T-helper 17 cell (primary cell): ENCODE data around the gene ZNF205. TPM values are rescaled to one million over a fixed set of nuclear protein-coding genes. Genes with fewer than 3 reads are reported as not detected.
A peak's percentile ranks its signal among the peaks of the same experiment; 100 is the strongest.
"Not testable (repeated sequence)": the region's sequence is repeated elsewhere in the genome, so short reads cannot be mapped to it uniquely, and the experiment has no call there.

Experiments
- ATAC-seq: fragments of 150-1000 bp; cut with Tn5 transposase; 2 replicates; pipeline ENCODE4 v1.10.0; 2021; ENCODE audit warnings: mild to moderate bottlenecking, moderate library complexity
- DNase-seq, 3 donors: peaks; one replicate each; pipeline versions ENCODE4 v3.0.0 to v3.0.0-alpha.2; 2020 to 2021
- H3K9me3 ChIP-seq: one replicate; pipeline ENCODE4 v1.7.0; 2013; ENCODE audit warnings: low read length, mild to moderate bottlenecking; ENCODE audit not compliant: control insufficient read depth, poor library complexity, severe bottlenecking
- H3K27ac Mint-ChIP-seq: one replicate; pipeline ENCODE4 v1.8.0; 2022; ENCODE audit warnings: mild to moderate bottlenecking, moderate library complexity, mixed read lengths
- H3K27me3 Mint-ChIP-seq: one replicate; pipeline ENCODE4 v1.8.0; 2022; ENCODE audit warnings: mixed read lengths
- H3K36me3 Mint-ChIP-seq: one replicate; pipeline ENCODE4 v1.8.0; 2022; ENCODE audit warnings: low read depth, mixed read lengths
- H3K4me1 Mint-ChIP-seq: one replicate; pipeline ENCODE4 v1.8.0; 2022; ENCODE audit warnings: mild to moderate bottlenecking, mixed read lengths
- H3K4me3 Mint-ChIP-seq: one replicate; pipeline ENCODE4 v1.8.0; 2022; ENCODE audit warnings: mild to moderate bottlenecking, moderate library complexity, mixed read lengths
- total RNA-seq, 4 donors: library from RNA in 2 of 4; stranded (reverse) in 2 of 4; gene quantifications; one replicate each; pipeline ENCODE4 v1.2.3 and lab custom pipeline; 2022 to 2026

Gene ZNF205
- total RNA-seq, 2 donors from 2014 or later = not detected

DNA sequence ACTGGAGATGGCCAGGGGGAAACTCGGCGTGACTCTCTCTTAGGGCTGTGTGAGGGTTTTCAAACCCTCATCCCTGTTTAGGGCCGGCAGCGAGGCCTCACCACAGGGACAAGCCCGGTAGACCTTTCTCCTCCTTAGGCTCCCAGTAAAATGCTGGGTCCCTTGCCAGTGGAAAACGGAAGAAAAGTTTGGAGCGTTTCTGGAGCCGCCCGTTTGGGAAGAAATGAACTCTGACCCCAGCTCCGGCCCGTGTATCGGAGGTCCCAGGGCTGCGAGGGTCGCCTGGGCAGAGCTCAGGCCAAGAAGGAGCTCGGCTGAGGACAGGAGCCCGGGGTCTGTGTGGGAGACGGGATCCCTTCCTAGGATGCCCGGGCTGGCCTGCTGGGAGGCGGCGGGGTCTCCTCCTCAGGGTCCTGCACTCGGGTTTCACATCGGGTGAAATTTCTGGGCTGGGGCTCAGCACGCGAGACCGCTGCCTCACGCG lies 45.7 kb downstream of the ZNF205 start:
- Mint-ChIP-seq H3K27me3 (no peaks in the 10 kb centered on the region), H3K27ac (peak overlapping the region; percentile 99), H3K4me1 (peaks cover 16% of the 10 kb centered on the region), H3K4me3 (peak overlapping the region; percentile 85), H3K36me3 (peaks cover 6% of the 10 kb centered on the region)
- H3K9me3 ChIP-seq = no peaks in the 10 kb centered on the region
- DNase-seq (no peak), ATAC-seq (peak; percentile 1)

DNA sequence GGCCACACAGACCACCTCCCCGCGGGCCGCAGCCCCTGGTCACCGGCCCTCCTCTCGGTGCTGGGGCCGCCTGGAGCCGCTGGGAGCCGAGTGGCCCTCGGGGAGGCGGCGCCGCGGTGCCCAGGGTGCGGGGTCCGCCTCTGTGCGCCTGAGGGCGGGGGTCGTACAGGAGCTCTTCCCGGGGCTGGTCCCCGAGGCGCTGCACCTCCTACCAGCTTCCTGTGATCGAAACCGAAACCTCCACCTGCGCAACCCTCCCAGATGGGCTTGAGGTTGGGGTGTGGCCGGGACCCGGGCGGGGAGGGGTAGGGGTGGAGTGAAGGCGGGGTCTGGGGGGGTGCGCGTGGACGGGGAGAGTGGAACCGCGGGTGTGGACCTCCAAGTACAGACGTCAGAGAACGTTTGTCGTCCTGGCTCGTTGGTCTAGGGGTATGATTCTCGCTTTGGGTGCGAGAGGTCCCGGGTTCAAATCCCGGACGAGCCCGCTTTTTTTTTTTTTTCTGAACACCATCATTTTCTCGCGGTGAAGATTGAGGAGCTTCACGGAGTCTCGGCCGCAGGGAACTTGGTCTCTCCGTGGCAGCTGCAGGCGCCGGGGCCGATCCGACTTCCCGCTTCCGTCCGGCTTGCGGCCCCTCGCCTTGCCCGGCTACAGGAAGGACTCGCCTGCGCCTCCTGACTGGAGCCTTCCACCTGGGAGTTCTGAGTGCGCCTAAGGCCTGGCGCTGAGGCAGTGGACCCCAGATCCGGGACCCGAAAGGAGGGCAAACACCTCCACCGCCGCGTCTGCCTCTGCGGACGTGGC lies 46.3 kb downstream of the ZNF205 start:
- no peaks in the 10 kb centered on the region for H3K27me3 Mint-ChIP-seq
- peaks cover 6% of the 10 kb centered on the region for H3K36me3 Mint-ChIP-seq
- peak overlapping the region; percentile 99 for H3K27ac Mint-ChIP-seq
- H3K4me3 Mint-ChIP-seq = peak overlapping the region; percentile 89
- DNase-seq = peak; percentile 88 to 93 (median 89)
- H3K4me1 Mint-ChIP-seq = peaks cover 16% of the 10 kb centered on the region
- H3K9me3 ChIP-seq = no peaks in the 10 kb centered on the region
- peak; percentile 94 for ATAC-seq

DNA sequence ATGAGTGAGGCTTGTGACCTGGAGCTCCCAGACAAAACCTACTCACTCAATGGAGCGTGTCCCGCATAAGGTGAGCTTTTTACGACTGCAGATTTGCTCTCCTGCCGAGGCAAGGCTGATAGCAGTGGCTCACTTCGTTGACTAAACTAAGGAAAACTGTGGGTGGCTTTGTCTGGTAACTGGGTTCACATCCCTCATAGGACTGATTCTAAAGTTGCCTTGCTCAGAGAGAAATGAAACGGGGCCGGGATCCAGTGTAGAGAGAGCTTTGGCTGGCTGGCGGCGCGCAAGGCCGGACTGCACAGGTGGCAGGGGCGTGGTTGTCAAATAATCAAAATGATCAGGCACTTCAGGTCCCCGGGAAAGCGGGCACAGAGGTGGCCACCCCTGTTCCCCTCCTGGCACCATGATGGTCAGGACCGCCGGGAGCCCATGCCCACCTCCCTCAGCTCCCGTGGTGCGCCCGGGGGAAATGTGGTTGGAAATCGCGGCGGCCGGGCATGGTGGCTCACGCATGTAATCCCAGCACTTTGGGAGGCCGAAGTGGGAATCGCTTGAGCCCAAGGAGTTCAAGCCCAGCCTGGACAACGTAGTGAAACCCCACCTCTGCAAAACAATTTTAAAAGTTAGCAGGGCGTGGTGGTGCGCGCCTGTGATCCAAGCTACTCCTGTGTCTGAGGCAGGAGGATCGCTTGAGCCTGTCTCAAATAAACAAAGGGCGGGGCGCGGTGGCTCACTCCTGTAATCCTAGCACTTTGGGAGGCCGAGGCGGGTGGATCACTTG lies 49.0 kb downstream of the ZNF205 start:
- H3K27ac Mint-ChIP-seq = peak overlapping the region; percentile 32
- peaks cover 6% of the 10 kb centered on the region for H3K36me3 Mint-ChIP-seq
- H3K9me3 ChIP-seq = no peaks in the 10 kb centered on the region
- DNase-seq = no peak
- peaks cover 24% of the 10 kb centered on the region for H3K4me1 Mint-ChIP-seq
- no peak overlapping the region for H3K4me3 Mint-ChIP-seq
- no peak for ATAC-seq
- no peaks in the 10 kb centered on the region for H3K27me3 Mint-ChIP-seq

GRCh38 chr16:3164121-3164991 lies 52.0 kb downstream of the ZNF205 start:
- H3K9me3 ChIP-seq = no peaks in the 10 kb centered on the region
- DNase-seq (no peak), ATAC-seq (no peak)
- Mint-ChIP-seq H3K36me3 (no peaks in the 10 kb centered on the region), H3K4me3 (no peak overlapping the region), H3K27ac (no peak overlapping the region), H3K27me3 (no peaks in the 10 kb centered on the region), H3K4me1 (peaks cover 10% of the 10 kb centered on the region)

GRCh38 chr16:3165111-3165822 lies 52.9 kb downstream of the ZNF205 start:
- Mint-ChIP-seq H3K27ac (peak overlapping the region; percentile 84), H3K36me3 (no peaks in the 10 kb centered on the region), H3K27me3 (no peaks in the 10 kb centered on the region), H3K4me3 (peak overlapping the region; percentile 21), H3K4me1 (peaks cover 10% of the 10 kb centered on the region)
- DNase-seq (no peak), ATAC-seq (no peak)
- no peaks in the 10 kb centered on the region for H3K9me3 ChIP-seq

DNA sequence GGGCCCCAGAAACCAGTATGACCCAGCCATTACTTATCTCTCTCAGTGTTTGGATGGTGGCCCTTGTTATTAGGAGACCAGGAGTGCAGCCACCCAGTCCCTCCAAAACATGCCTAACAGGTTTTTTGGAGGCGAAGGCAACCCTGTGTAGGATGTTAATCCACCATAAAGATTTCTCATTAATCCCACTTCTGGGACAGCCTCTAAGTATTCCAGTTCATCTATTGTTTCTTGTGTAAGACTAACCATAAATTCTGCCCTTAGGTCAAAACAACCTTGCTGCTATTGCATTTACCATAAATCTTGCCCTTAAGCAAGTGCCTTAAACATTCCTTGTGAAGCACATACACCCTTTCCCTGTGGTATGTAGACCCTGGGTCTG lies 54.1 kb downstream of the ZNF205 start:
- H3K9me3 ChIP-seq = no peaks in the 10 kb centered on the region
- H3K36me3 Mint-ChIP-seq = no peaks in the 10 kb centered on the region
- DNase-seq = no peak
- H3K4me1 Mint-ChIP-seq = peaks cover 21% of the 10 kb centered on the region
- ATAC-seq = no peak
- H3K27me3 Mint-ChIP-seq = peaks cover 5% of the 10 kb centered on the region
- no peak overlapping the region for H3K4me3 Mint-ChIP-seq
- H3K27ac Mint-ChIP-seq = no peak overlapping the region

- DNase-seq, ATAC-seq, H3K36me3 Mint-ChIP-seq, H3K4me3 Mint-ChIP-seq, H3K9me3 ChIP-seq, H3K27ac Mint-ChIP-seq: not testable (repeated sequence)
- Mint-ChIP-seq H3K27me3 (peaks cover 20% of the 10 kb centered on the region), H3K4me1 (peaks cover 26% of the 10 kb centered on the region)
Measured at GRCh38 chr16:3168729-3169128, 56.3 kb downstream of the ZNF205 start.

Other genes with a start within 250 kb of the ZNF205 start
- gene FLYWCH2, start 229.4 kb upstream of the ZNF205 start, total RNA-seq = 10 to 100 TPM; 11.6 to 15.1 TPM
- gene FLYWCH1, start 200.7 kb upstream of the ZNF205 start, total RNA-seq = 10 to 100 TPM; 41.4 to 97.1 TPM
- gene KREMEN2, start 148.3 kb upstream of the ZNF205 start, total RNA-seq = not detected
- gene PAQR4, start 143.2 kb upstream of the ZNF205 start, total RNA-seq = 1 to 10 TPM; 1.7 to 2.7 TPM
- not detected for gene PKMYT1, start 132.1 kb upstream of the ZNF205 start, total RNA-seq
- not detected for gene CLDN9, start 99.7 kb upstream of the ZNF205 start, total RNA-seq
- gene CLDN6, start 94.4 kb upstream of the ZNF205 start, total RNA-seq = not detected
- 1 to 10 TPM in 1 of 2 donors, under 1 TPM in 1; 0.92 to 1.3 TPM for gene TNFRSF12A, start 92.2 kb upstream of the ZNF205 start, total RNA-seq
- gene HCFC1R1, start 88.6 kb upstream of the ZNF205 start, total RNA-seq = 10 to 100 TPM; 10.6 to 14.4 TPM
- 10 to 100 TPM; 21.3 to 23.7 TPM for gene THOC6, start 88.6 kb upstream of the ZNF205 start, total RNA-seq
- not detected for gene BICDL2, start 75.6 kb upstream of the ZNF205 start, total RNA-seq
- gene MMP25, start 66.0 kb upstream of the ZNF205 start, total RNA-seq = 1 to 10 TPM; 1.4 to 1.5 TPM
- gene IL32, start 46.9 kb upstream of the ZNF205 start, total RNA-seq = 1,000 to 10,000 TPM; 1,099 to 1,147 TPM
- under 1 TPM; 0.12 to 0.26 TPM for gene ZSCAN10, start 13.3 kb upstream of the ZNF205 start, total RNA-seq
- gene ZNF213, start 22.4 kb downstream of the ZNF205 start, total RNA-seq = 1 to 10 TPM; 3.1 to 3.4 TPM
- gene OR1F1, start 75.6 kb downstream of the ZNF205 start, total RNA-seq = not detected
- gene ZNF200, start 122.6 kb downstream of the ZNF205 start, total RNA-seq = 1 to 10 TPM; 3.2 to 4.8 TPM
- gene MEFV, start 144.0 kb downstream of the ZNF205 start, total RNA-seq = 1 to 10 TPM in 1 of 2 donors, under 1 TPM in 1; 0.81 to 2.2 TPM
- 10 to 100 TPM; 21.2 to 26.4 TPM for gene ZNF263, start 170.9 kb downstream of the ZNF205 start, total RNA-seq
- 1 to 10 TPM; 1.9 TPM for gene TIGD7, start 192.8 kb downstream of the ZNF205 start, total RNA-seq
- gene ZNF75A, start 192.9 kb downstream of the ZNF205 start, total RNA-seq = 10 to 100 TPM; 26.3 to 28.1 TPM
- gene OR2C1, start 243.3 kb downstream of the ZNF205 start, total RNA-seq = not detected